Trophoblast cell (in vitro differentiated cells and primary cell): ENCODE measurements around the gene NEU1.

Source experiments
- DNase-seq, 2 donors: peaks; one replicate each; pipeline ENCODE4 v3.0.0-alpha.2; 2016
- H2AFZ ChIP-seq: 2 replicates; pipeline ENCODE4 v1.6.1; 2013; ENCODE audit warnings: low read length, moderate library complexity, mild to moderate bottlenecking; ENCODE audit not compliant: insufficient read depth, poor library complexity
- H2AK5ac ChIP-seq: 2 replicates; pipeline ENCODE4 v1.6.1; 2013; ENCODE audit warnings: mild to moderate bottlenecking, low read length
- H2BK120ac ChIP-seq: 2 replicates; pipeline ENCODE4 v1.6.1; 2013; ENCODE audit warnings: low read length, mild to moderate bottlenecking, moderate library complexity; ENCODE audit not compliant: insufficient read depth, poor library complexity
- H2BK12ac ChIP-seq: 2 replicates; pipeline ENCODE4 v1.6.1; 2013; ENCODE audit warnings: mild to moderate bottlenecking, low read length, moderate library complexity
- H2BK5ac ChIP-seq: 2 replicates; pipeline ENCODE4 v1.6.1; 2013; ENCODE audit warnings: low read length, low read depth, moderate library complexity, mild to moderate bottlenecking; ENCODE audit not compliant: poor library complexity
- H3K14ac ChIP-seq: 2 replicates; pipeline ENCODE4 v1.6.1; 2013; ENCODE audit warnings: mild to moderate bottlenecking, low read length
- H3K18ac ChIP-seq: 2 replicates; pipeline ENCODE4 v1.6.1; 2013; ENCODE audit warnings: mild to moderate bottlenecking, low read length
- H3K23ac ChIP-seq: 2 replicates; pipeline ENCODE4 v1.6.1; 2013; ENCODE audit warnings: low read length
- H3K27ac ChIP-seq: 2 replicates; pipeline ENCODE4 v1.5.1; 2013; ENCODE audit warnings: low read depth, mild to moderate bottlenecking, inconsistent platforms, low read length, moderate library complexity
- H3K27me3 ChIP-seq: 2 replicates; pipeline ENCODE4 v1.6.1; 2013; ENCODE audit warnings: inconsistent platforms, mild to moderate bottlenecking, low read length, moderate library complexity; ENCODE audit not compliant: insufficient read depth
- H3K36me3 ChIP-seq, 2 experiments: 1 replicate in 1 of 2; 2 replicates in 1 of 2; pipeline ENCODE4 v1.6.1; 2013; ENCODE audit warnings: low read length in 2 of 2, mild to moderate bottlenecking in 2 of 2, moderate library complexity in 1 of 2; ENCODE audit not compliant: insufficient read depth in 2 of 2, control insufficient read depth in 1 of 2
- H3K4ac ChIP-seq: 2 replicates; pipeline ENCODE4 v1.6.1; 2013; ENCODE audit warnings: low read depth, mild to moderate bottlenecking, low read length, moderate library complexity
- H3K4me1 ChIP-seq, 2 experiments: 1 replicate in 1 of 2; 2 replicates in 1 of 2; pipeline ENCODE4 v1.6.1; 2013; ENCODE audit warnings: low read length in 2 of 2, mild to moderate bottlenecking in 2 of 2, moderate library complexity in 1 of 2; ENCODE audit not compliant: insufficient read depth in 2 of 2, control insufficient read depth in 1 of 2
- H3K4me2 ChIP-seq: 2 replicates; pipeline ENCODE4 v1.6.1; 2013; ENCODE audit warnings: inconsistent platforms, mild to moderate bottlenecking, low read length, moderate library complexity
- H3K4me3 ChIP-seq: 2 replicates; pipeline ENCODE4 v1.5.1; 2013; ENCODE audit warnings: mild to moderate bottlenecking, low read depth, low read length, inconsistent platforms
- H3K79me1 ChIP-seq: one replicate; pipeline ENCODE4 v1.6.1; 2013; ENCODE audit warnings: low read length
- H3K79me2 ChIP-seq: 2 replicates; pipeline ENCODE4 v1.6.1; 2013; ENCODE audit warnings: low read length, mild to moderate bottlenecking; ENCODE audit not compliant: control insufficient read depth, insufficient read depth, poor library complexity
- H3K9ac ChIP-seq: 2 replicates; pipeline ENCODE4 v1.6.1; 2013; ENCODE audit warnings: mild to moderate bottlenecking, low read length
- H3K9me3 ChIP-seq: 2 replicates; pipeline ENCODE4 v1.6.1; 2013; ENCODE audit warnings: low read depth, mild to moderate bottlenecking, control low read depth, inconsistent platforms, low read length; ENCODE audit not compliant: insufficient read depth
- H4K12ac ChIP-seq: 2 replicates; pipeline ENCODE4 v1.6.1; 2013; ENCODE audit warnings: low read depth, mild to moderate bottlenecking, low read length, moderate library complexity
- H4K8ac ChIP-seq: 2 replicates; pipeline ENCODE4 v1.6.1; 2013; ENCODE audit warnings: low read depth, mild to moderate bottlenecking, low read length, moderate library complexity
- H4K91ac ChIP-seq: one replicate; pipeline ENCODE4 v1.6.1; 2013; ENCODE audit warnings: low read depth, mild to moderate bottlenecking, low read length, moderate library complexity
- WGBS: extraction: QIAGEN DNeasy Blood & Tissue Kit; methylation state at CpG from one replicate; pipeline ENCODE4 v1.1.7; 2013; ENCODE audit warnings: missing lambda C conversion rate; ENCODE audit not compliant: insufficient read length, insufficient coverage; ENCODE audit errors: extremely low coverage; 5-methylcytosine and 5-hydroxymethylcytosine counted together

Gene NEU1

GRCh38 chr6:31834367-31835250 is 28.0 kb downstream of the NEU1 start:
- H4K91ac ChIP-seq = peak overlapping the region; percentile 87
- peak overlapping the region; percentile 93 for H3K4me2 ChIP-seq
- H3K14ac ChIP-seq = peak overlapping the region; percentile 98
- H3K27me3 ChIP-seq = no peaks in the 10 kb centered on the region
- H3K9me3 ChIP-seq = no peaks in the 10 kb centered on the region
- H3K36me3 ChIP-seq = peaks cover 22 to 32% of the 10 kb centered on the region in 2 experiments
- H3K79me1 ChIP-seq = peaks cover 17% of the 10 kb centered on the region
- peak overlapping the region; percentile 85 for H2AFZ ChIP-seq
- H3K4me1 ChIP-seq = peaks cover 17 to 22% of the 10 kb centered on the region in 2 experiments
- WGBS = no CpG with 5 or more reads among the region's 59 CpGs
- peak overlapping the region; percentile 65 for H2BK120ac ChIP-seq
- H3K79me2 ChIP-seq = peaks cover 24% of the 10 kb centered on the region
- peak overlapping the region; percentile 99 for H3K4ac ChIP-seq
- H2BK5ac ChIP-seq = peak overlapping the region; percentile 85
- H2AK5ac ChIP-seq = peak overlapping the region; percentile 94
- H3K27ac ChIP-seq = peak overlapping the region; percentile 86
- H3K4me3 ChIP-seq = peak overlapping the region; percentile 100
- peak overlapping the region; percentile 91 for H4K8ac ChIP-seq
- H2BK12ac ChIP-seq = peak overlapping the region; percentile 2
- peak overlapping the region; percentile 100 for H3K9ac ChIP-seq
- DNase-seq = peak; percentile 79 to 89
- H4K12ac ChIP-seq = peak overlapping the region; percentile 33
- peak overlapping the region; percentile 94 for H3K18ac ChIP-seq
- no peak overlapping the region for H3K23ac ChIP-seq

GRCh38 chr6:31831350-31832215 is 31.0 kb downstream of the NEU1 start:
- H3K27ac ChIP-seq = no peak overlapping the region
- no peak overlapping the region for H3K18ac ChIP-seq
- H3K36me3 ChIP-seq = peaks cover 5% of the 10 kb centered on the region in 2 experiments
- no peak overlapping the region for H4K8ac ChIP-seq
- no peak overlapping the region for H3K4me2 ChIP-seq
- peaks cover 10 to 14% of the 10 kb centered on the region in 2 experiments for H3K4me1 ChIP-seq
- H3K9me3 ChIP-seq = no peaks in the 10 kb centered on the region
- H3K4me3 ChIP-seq = no peak overlapping the region
- no peak overlapping the region for H3K23ac ChIP-seq
- no peak overlapping the region for H2AFZ ChIP-seq
- H3K79me1 ChIP-seq = peaks cover 20% of the 10 kb centered on the region
- H3K4ac ChIP-seq = peak overlapping the region; percentile 66
- no peak overlapping the region for H2BK5ac ChIP-seq
- H3K79me2 ChIP-seq = peaks cover 22% of the 10 kb centered on the region
- H3K9ac ChIP-seq = no peak overlapping the region
- H4K12ac ChIP-seq = no peak overlapping the region
- H2BK120ac ChIP-seq = no peak overlapping the region
- H2AK5ac ChIP-seq = no peak overlapping the region
- no peak overlapping the region for H3K14ac ChIP-seq
- no peak overlapping the region for H2BK12ac ChIP-seq
- H3K27me3 ChIP-seq = no peaks in the 10 kb centered on the region
- no peak overlapping the region for H4K91ac ChIP-seq
- no CpG with 5 or more reads among the region's 15 CpGs for WGBS
- DNase-seq = peak; percentile 34 to 71

- H3K18ac ChIP-seq = no peak overlapping the region
- no peak overlapping the region for H3K9ac ChIP-seq
- peaks cover 10 to 13% of the 10 kb centered on the region in 2 experiments for H3K4me1 ChIP-seq
- H3K23ac ChIP-seq = no peak overlapping the region
- peaks cover under 1% of the 10 kb centered on the region in 2 experiments for H3K36me3 ChIP-seq
- H4K12ac ChIP-seq = no peak overlapping the region
- H3K14ac ChIP-seq = no peak overlapping the region
- no CpG with 5 or more reads among the region's 6 CpGs for WGBS
- H3K79me1 ChIP-seq = peaks cover 21% of the 10 kb centered on the region
- peak overlapping the region; percentile 31 for H2BK120ac ChIP-seq
- peak overlapping the region; percentile 11 for H4K8ac ChIP-seq
- H3K9me3 ChIP-seq = no peaks in the 10 kb centered on the region
- DNase-seq = peak in 1 of 2 donors; percentile 42
- peak overlapping the region; percentile 68 for H3K4ac ChIP-seq
- H3K79me2 ChIP-seq = peaks cover 16% of the 10 kb centered on the region
- no peak overlapping the region for H3K4me3 ChIP-seq
- H4K91ac ChIP-seq = no peak overlapping the region
- no peak overlapping the region for H2BK5ac ChIP-seq
- no peaks in the 10 kb centered on the region for H3K27me3 ChIP-seq
- H2AK5ac ChIP-seq = peak overlapping the region; percentile 41
- H2AFZ ChIP-seq = no peak overlapping the region
- H3K27ac ChIP-seq = no peak overlapping the region
- peak overlapping the region; percentile 67 for H3K4me2 ChIP-seq
- H2BK12ac ChIP-seq = no peak overlapping the region
Observed at GRCh38 chr6:31830886-31831335, 31.7 kb downstream of the NEU1 start.

- no peak overlapping the region for H2AK5ac ChIP-seq
- H3K27ac ChIP-seq = no peak overlapping the region
- H3K14ac ChIP-seq = no peak overlapping the region
- H3K9ac ChIP-seq = no peak overlapping the region
- H4K91ac ChIP-seq = no peak overlapping the region
- no peak overlapping the region for H3K18ac ChIP-seq
- no peak overlapping the region for H2BK12ac ChIP-seq
- peaks cover 7% of the 10 kb centered on the region for H3K79me2 ChIP-seq
- no peak overlapping the region for H4K12ac ChIP-seq
- peaks cover 14% of the 10 kb centered on the region for H3K79me1 ChIP-seq
- peak overlapping the region; percentile 73 for H3K4ac ChIP-seq
- H2BK120ac ChIP-seq = no peak overlapping the region
- H2AFZ ChIP-seq = no peak overlapping the region
- H3K36me3 ChIP-seq = no peaks in the 10 kb centered on the region
- H4K8ac ChIP-seq = peak overlapping the region; percentile 30
- no peak overlapping the region for H3K23ac ChIP-seq
- H3K4me1 ChIP-seq = peaks cover 12 to 14% of the 10 kb centered on the region in 2 experiments
- no peak overlapping the region for H2BK5ac ChIP-seq
- peak overlapping the region; percentile 61 for H3K4me2 ChIP-seq
- H3K27me3 ChIP-seq = no peaks in the 10 kb centered on the region
- peak in 1 of 2 donors; percentile 66 for DNase-seq
- WGBS = no CpG with 5 or more reads among the region's 15 CpGs
- H3K4me3 ChIP-seq = peak overlapping the region; percentile 67
- H3K9me3 ChIP-seq = no peaks in the 10 kb centered on the region
Observed at GRCh38 chr6:31829633-31830283, 32.9 kb downstream of the NEU1 start.
